Keratinocyte (primary cell): Measurements from ENCODE around the gene SELPLG.

ENCODE experiments used
- EZH2 ChIP-seq: IDR thresholded peaks from one replicate; pipeline ENCODE4 v1.6.1; 2012; ENCODE audit warnings: inconsistent platforms, mild to moderate bottlenecking, low read length, moderate library complexity
- TF ChIP-seq, protein P1 (sequence below), 3 experiments: IDR thresholded peaks in 1 of 3; conservative IDR thresholded peaks in 1 of 3; optimal IDR thresholded peaks in 1 of 3; 2 replicates in 2 of 3; 3 replicates in 1 of 3; pipeline versions ENCODE3 to v1.5.1; 2011; ENCODE audit warnings: low read length in 3 of 3, mild to moderate bottlenecking in 3 of 3, moderate library complexity in 2 of 3, control low read depth in 1 of 3, inconsistent platforms in 1 of 3; ENCODE audit not compliant: insufficient read depth in 2 of 3; ENCODE audit errors: extremely low read depth in 1 of 3

DNA sequence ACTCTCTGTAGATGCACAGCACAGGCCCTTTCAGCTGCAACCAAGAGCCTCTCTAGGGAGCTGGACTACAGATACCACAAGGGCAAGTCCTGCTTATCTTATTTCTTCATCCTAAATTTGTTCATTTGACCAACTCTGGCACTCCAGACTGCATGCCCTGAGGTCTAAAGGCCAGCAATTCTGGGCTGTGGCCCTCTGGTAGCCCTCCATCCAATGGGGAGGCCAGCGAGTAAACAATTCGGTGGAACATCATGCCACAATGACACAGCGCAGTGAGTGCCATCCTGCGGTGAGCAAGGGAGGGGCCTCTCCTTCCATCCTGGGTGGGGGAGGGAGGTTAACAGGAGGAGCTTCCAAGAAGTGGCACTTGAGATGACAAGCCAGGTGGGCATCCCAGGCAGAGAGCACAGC, 652 bp upstream of the SELPLG start:
- TF ChIP-seq, protein P1, sequence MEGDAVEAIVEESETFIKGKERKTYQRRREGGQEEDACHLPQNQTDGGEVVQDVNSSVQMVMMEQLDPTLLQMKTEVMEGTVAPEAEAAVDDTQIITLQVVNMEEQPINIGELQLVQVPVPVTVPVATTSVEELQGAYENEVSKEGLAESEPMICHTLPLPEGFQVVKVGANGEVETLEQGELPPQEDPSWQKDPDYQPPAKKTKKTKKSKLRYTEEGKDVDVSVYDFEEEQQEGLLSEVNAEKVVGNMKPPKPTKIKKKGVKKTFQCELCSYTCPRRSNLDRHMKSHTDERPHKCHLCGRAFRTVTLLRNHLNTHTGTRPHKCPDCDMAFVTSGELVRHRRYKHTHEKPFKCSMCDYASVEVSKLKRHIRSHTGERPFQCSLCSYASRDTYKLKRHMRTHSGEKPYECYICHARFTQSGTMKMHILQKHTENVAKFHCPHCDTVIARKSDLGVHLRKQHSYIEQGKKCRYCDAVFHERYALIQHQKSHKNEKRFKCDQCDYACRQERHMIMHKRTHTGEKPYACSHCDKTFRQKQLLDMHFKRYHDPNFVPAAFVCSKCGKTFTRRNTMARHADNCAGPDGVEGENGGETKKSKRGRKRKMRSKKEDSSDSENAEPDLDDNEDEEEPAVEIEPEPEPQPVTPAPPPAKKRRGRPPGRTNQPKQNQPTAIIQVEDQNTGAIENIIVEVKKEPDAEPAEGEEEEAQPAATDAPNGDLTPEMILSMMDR (optimal IDR thresholded peaks at IDR 0.05 in 1 of 3, IDR thresholded peaks at IDR 0.05 in 1 of 3, conservative IDR thresholded peaks at IDR 0.05 in 1 of 3; ENCODE audit: extremely low read depth in 1 of 3, insufficient read depth in 2 of 3, low read length in 3 of 3), result no peak
- TF ChIP-seq EZH2, result no peak
